ENCODE measurements around the gene ENOPH1.

DNA sequence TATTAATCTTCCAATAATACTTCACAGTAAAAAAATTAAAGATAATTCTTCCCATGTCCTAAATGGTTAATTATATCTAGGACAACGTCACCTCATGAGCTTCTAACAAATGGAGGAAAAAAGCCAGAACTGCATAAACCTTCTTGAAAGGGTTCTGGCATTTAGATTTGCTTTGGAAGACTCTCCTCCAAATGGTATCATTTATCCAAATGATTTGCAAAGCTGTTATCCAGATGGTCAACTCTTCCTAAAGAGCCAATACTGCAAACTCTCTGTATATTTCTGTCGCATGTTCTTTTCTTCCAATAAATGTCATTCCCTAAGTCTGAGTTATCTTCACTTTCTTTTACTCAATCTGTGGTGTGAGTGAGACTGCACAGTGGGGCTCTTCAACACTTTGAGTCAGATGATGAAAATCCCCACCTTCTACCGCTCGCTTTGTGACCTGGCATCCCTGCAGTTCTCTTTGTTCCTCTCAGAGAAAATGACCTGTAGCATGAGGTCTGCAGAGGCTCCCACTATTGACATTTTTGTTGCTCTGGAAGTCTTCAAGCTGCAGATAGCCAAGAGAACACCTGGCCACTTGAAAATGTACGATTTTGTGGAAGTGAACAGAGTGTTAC, 78.5 kb downstream of the ENOPH1 start:
- TF ChIP-seq, protein P1, sequence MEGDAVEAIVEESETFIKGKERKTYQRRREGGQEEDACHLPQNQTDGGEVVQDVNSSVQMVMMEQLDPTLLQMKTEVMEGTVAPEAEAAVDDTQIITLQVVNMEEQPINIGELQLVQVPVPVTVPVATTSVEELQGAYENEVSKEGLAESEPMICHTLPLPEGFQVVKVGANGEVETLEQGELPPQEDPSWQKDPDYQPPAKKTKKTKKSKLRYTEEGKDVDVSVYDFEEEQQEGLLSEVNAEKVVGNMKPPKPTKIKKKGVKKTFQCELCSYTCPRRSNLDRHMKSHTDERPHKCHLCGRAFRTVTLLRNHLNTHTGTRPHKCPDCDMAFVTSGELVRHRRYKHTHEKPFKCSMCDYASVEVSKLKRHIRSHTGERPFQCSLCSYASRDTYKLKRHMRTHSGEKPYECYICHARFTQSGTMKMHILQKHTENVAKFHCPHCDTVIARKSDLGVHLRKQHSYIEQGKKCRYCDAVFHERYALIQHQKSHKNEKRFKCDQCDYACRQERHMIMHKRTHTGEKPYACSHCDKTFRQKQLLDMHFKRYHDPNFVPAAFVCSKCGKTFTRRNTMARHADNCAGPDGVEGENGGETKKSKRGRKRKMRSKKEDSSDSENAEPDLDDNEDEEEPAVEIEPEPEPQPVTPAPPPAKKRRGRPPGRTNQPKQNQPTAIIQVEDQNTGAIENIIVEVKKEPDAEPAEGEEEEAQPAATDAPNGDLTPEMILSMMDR (IDR thresholded peaks at IDR 0.05) = no peak
- no peak for TF ChIP-seq POLR2A (IDR thresholded peaks at IDR 0.05)
- no peak for TF ChIP-seq EP300 (IDR thresholded peaks at IDR 0.05)
- no peak for TF ChIP-seq POLR2AphosphoS5 (IDR thresholded peaks at IDR 0.05)

All from gastroesophageal sphincter (tissue), 3 donors.